Activated T-cell treated with anti-CD3 and anti-CD28 coated beads for 1 hour (primary cell): ENCODE measurements around the gene ZNG1B.
"Not testable (repeated sequence)": the region's sequence is repeated elsewhere in the genome, so short reads cannot be mapped to it uniquely, and the experiment has no call there.

Source experiments
- DNase-seq: peaks from one replicate; pipeline ENCODE4 v3.0.0-alpha.2; 2020; ENCODE audit warnings: low read depth

Gene ZNG1B

GRCh38 chr2:113437508-113438465 lies at the start of gene ZNG1B:
Gene ZNG1B, plus strand, starts transcription at chr2:113437691. Its CDS starts 178 bp downstream, at chr2:113437869.
- DNase-seq: peak; percentile 64

GRCh38 chr2:113390124-113390849 lies 47.2 kb upstream of the ZNG1B start:
- peak; percentile 53 for DNase-seq

- no peak for DNase-seq
Observed at GRCh38 chr2:113391073-113391472, 46.4 kb upstream of the ZNG1B start.

GRCh38 chr2:113406114-113406513 lies 31.4 kb upstream of the ZNG1B start:
- no peak for DNase-seq

- no peak for DNase-seq
Observed at GRCh38 chr2:113407446-113408099, 29.9 kb upstream of the ZNG1B start.

- DNase-seq: not testable (repeated sequence)
Observed at GRCh38 chr2:113411725-113412352, 25.7 kb upstream of the ZNG1B start.

GRCh38 chr2:113412774-113413173 lies 24.7 kb upstream of the ZNG1B start:
- DNase-seq: not testable (repeated sequence)

GRCh38 chr2:113431773-113432172 lies 5.7 kb upstream of the ZNG1B start:
- not testable (repeated sequence) for DNase-seq

GRCh38 chr2:113433468-113433867 lies 4.0 kb upstream of the ZNG1B start:
- DNase-seq: not testable (repeated sequence)

GRCh38 chr2:113465770-113466169 lies 28.3 kb downstream of the ZNG1B start:
- not testable (repeated sequence) for DNase-seq

- not testable (repeated sequence) for DNase-seq
Observed at GRCh38 chr2:113476688-113477368, 39.3 kb downstream of the ZNG1B start.

- not testable (repeated sequence) for DNase-seq
Observed at GRCh38 chr2:113496527-113496926, 59.0 kb downstream of the ZNG1B start.

- DNase-seq: not testable (repeated sequence)
Observed at GRCh38 chr2:113498365-113498764, 60.9 kb downstream of the ZNG1B start, which contains the start of gene FOXD4L1. Gene FOXD4L1, plus strand, starts transcription at chr2:113498665. Its CDS starts 592 bp downstream, at chr2:113499257.

- DNase-seq: not testable (repeated sequence)
Observed at GRCh38 chr2:113499019-113499885, 61.8 kb downstream of the ZNG1B start.

GRCh38 chr2:113499886-113500722 lies 62.6 kb downstream of the ZNG1B start:
- DNase-seq: not testable (repeated sequence)

- not testable (repeated sequence) for DNase-seq
Observed at GRCh38 chr2:113500723-113501038, 63.2 kb downstream of the ZNG1B start.

GRCh38 chr2:113502216-113503093 lies 65.0 kb downstream of the ZNG1B start:
- DNase-seq: not testable (repeated sequence)
